H9 (cell line): ENCODE measurements around the gene VPS16. TPM values are rescaled to one million over a fixed set of nuclear protein-coding genes. Genes with fewer than 3 reads are reported as not detected.

ENCODE experiments used
- DNase-seq: peaks from one replicate; pipeline ENCODE4 v3.0.0-alpha.2; 2017
- H2AFZ ChIP-seq: one replicate; pipeline ENCODE4 v1.6.1; 2013; ENCODE audit warnings: mild to moderate bottlenecking, low read length, control low read depth, moderate library complexity
- H2AK5ac ChIP-seq: 2 replicates; pipeline ENCODE4 v1.6.1; 2013; ENCODE audit warnings: low read length, control low read depth, mixed read lengths; ENCODE audit not compliant: insufficient read length
- H2BK120ac ChIP-seq: one replicate; pipeline ENCODE4 v1.6.1; 2013; ENCODE audit warnings: low read depth, mild to moderate bottlenecking, low read length, control low read depth, inconsistent platforms; ENCODE audit not compliant: poor library complexity, severe bottlenecking
- H2BK12ac ChIP-seq: 2 replicates; pipeline ENCODE4 v1.6.1; 2013; ENCODE audit warnings: low read length, control low read depth, mixed read lengths, low read depth; ENCODE audit not compliant: insufficient read length
- H2BK15ac ChIP-seq: 2 replicates; pipeline ENCODE4 v1.6.1; 2013; ENCODE audit warnings: low read depth, low read length, control low read depth
- H2BK20ac ChIP-seq: one replicate; pipeline ENCODE4 v1.6.1; 2013; ENCODE audit warnings: low read depth, mild to moderate bottlenecking, low read length, control low read depth, inconsistent platforms; ENCODE audit not compliant: poor library complexity, severe bottlenecking
- H2BK5ac ChIP-seq: 2 replicates; pipeline ENCODE4 v1.6.1; 2013; ENCODE audit warnings: low read length, control low read depth, mixed read lengths; ENCODE audit not compliant: insufficient read length
- H3K14ac ChIP-seq: 2 replicates; pipeline ENCODE4 v1.6.1; 2013; ENCODE audit warnings: low read length, control low read depth; ENCODE audit not compliant: insufficient read depth
- H3K18ac ChIP-seq: 2 replicates; pipeline ENCODE4 v1.6.1; 2013; ENCODE audit warnings: low read depth, mild to moderate bottlenecking, mixed read lengths, low read length, control low read depth; ENCODE audit not compliant: insufficient read length
- H3K23ac ChIP-seq: 2 replicates; pipeline ENCODE4 v1.6.1; 2013; ENCODE audit warnings: low read length, control low read depth, mixed read lengths, low read depth; ENCODE audit not compliant: insufficient read length
- H3K23me2 ChIP-seq: 2 replicates; pipeline ENCODE4 v1.6.1; 2013; ENCODE audit warnings: low read depth, mild to moderate bottlenecking, mixed read lengths, low read length, control low read depth; ENCODE audit not compliant: insufficient read length, poor library complexity, severe bottlenecking
- H3K27ac ChIP-seq: 2 replicates; pipeline ENCODE4 v1.5.1; 2013; ENCODE audit warnings: low read length, control low read depth, mixed read lengths, low read depth; ENCODE audit not compliant: insufficient read length
- H3K27me3 ChIP-seq: 2 replicates; pipeline ENCODE4 v1.6.1; 2013; ENCODE audit warnings: low read length, control low read depth, inconsistent platforms; ENCODE audit not compliant: insufficient read depth
- H3K4ac ChIP-seq: 2 replicates; pipeline ENCODE4 v1.6.1; 2013; ENCODE audit warnings: low read depth, mild to moderate bottlenecking, control low read depth, inconsistent platforms, low read length, moderate library complexity
- H3K4me1 ChIP-seq: 2 replicates; pipeline ENCODE4 v1.6.1; 2013; ENCODE audit warnings: low read length, control low read depth, inconsistent platforms; ENCODE audit not compliant: insufficient read depth
- H3K4me2 ChIP-seq: 2 replicates; pipeline ENCODE4 v1.6.1; 2013; ENCODE audit warnings: low read length, control low read depth, mixed read lengths; ENCODE audit not compliant: insufficient read length, insufficient read depth
- H3K56ac ChIP-seq: 2 replicates; pipeline ENCODE4 v1.6.1; 2013; ENCODE audit warnings: low read depth, mild to moderate bottlenecking, mixed read lengths, low read length, control low read depth; ENCODE audit not compliant: insufficient read length
- H3K79me1 ChIP-seq: 2 replicates; pipeline ENCODE4 v1.6.1; 2013; ENCODE audit warnings: low read depth, mild to moderate bottlenecking, moderate library complexity, low read length, control low read depth, inconsistent platforms; ENCODE audit not compliant: insufficient read depth, poor library complexity, severe bottlenecking
- H3K79me2 ChIP-seq: 2 replicates; pipeline ENCODE4 v1.6.1; 2013; ENCODE audit warnings: low read length, control low read depth, inconsistent platforms; ENCODE audit not compliant: insufficient read depth
- H3K9ac ChIP-seq: 2 replicates; pipeline ENCODE4 v1.6.1; 2013; ENCODE audit warnings: low read length, control low read depth, mixed read lengths; ENCODE audit not compliant: insufficient read length; ENCODE audit errors: extremely low read depth
- H3K9me3 ChIP-seq: one replicate; pipeline ENCODE4 v1.6.1; 2013; ENCODE audit warnings: low read depth, low read length, inconsistent platforms; ENCODE audit not compliant: control insufficient read depth
- H3T11ph ChIP-seq: one replicate; pipeline ENCODE4 v1.6.1; 2013; ENCODE audit warnings: mild to moderate bottlenecking, low read length, control low read depth, inconsistent platforms
- H4K20me1 ChIP-seq: one replicate; pipeline ENCODE4 v1.6.1; 2013; ENCODE audit not compliant: control insufficient read depth, insufficient read length, insufficient read depth
- H4K5ac ChIP-seq: 2 replicates; pipeline ENCODE4 v1.6.1; 2013; ENCODE audit warnings: low read depth, mild to moderate bottlenecking, mixed read lengths, low read length, control low read depth; ENCODE audit not compliant: insufficient read length
- H4K8ac ChIP-seq: replicated peaks from 2 replicates; pipeline ENCODE4 v1.6.1; 2013; ENCODE audit warnings: low read length, control low read depth, mixed read lengths, low read depth; ENCODE audit not compliant: insufficient read length
- H4K91ac ChIP-seq: 2 replicates; pipeline ENCODE4 v1.6.1; 2013; ENCODE audit warnings: low read depth, mild to moderate bottlenecking, moderate library complexity, mixed read lengths, low read length, control low read depth; ENCODE audit not compliant: insufficient read length
- H3K27ac Mint-ChIP-seq, 3 experiments: 2 replicates in 2 of 3; 3 replicates in 1 of 3; pipeline ENCODE4 v1.8.0; 2020 to 2021; ENCODE audit warnings: mixed read lengths in 3 of 3, mild to moderate bottlenecking in 1 of 3, moderate library complexity in 1 of 3
- H3K27me3 Mint-ChIP-seq: 2 replicates; pipeline ENCODE4 v1.8.0; 2021; ENCODE audit warnings: low read depth, mild to moderate bottlenecking, moderate library complexity, mixed read lengths
- H3K36me3 Mint-ChIP-seq, 3 experiments: 2 replicates in 2 of 3; 3 replicates in 1 of 3; pipeline ENCODE4 v1.8.0; 2020 to 2021; ENCODE audit warnings: low read depth in 3 of 3, mixed read lengths in 3 of 3; ENCODE audit not compliant: insufficient read depth in 1 of 3
- H3K4me1 Mint-ChIP-seq, 2 experiments: 2 replicates each; pipeline ENCODE4 v1.8.0; 2020; ENCODE audit warnings: mixed read lengths in 2 of 2
- H3K4me3 Mint-ChIP-seq, 2 experiments: 2 replicates in 1 of 2; 3 replicates in 1 of 2; pipeline ENCODE4 v1.8.0; 2020 to 2021; ENCODE audit warnings: mild to moderate bottlenecking in 2 of 2, mixed read lengths in 2 of 2, moderate library complexity in 1 of 2
- H3K9me3 Mint-ChIP-seq, 2 experiments: 2 replicates in 1 of 2; 3 replicates in 1 of 2; pipeline ENCODE4 v1.8.0; 2020; ENCODE audit warnings: mild to moderate bottlenecking in 2 of 2, mixed read lengths in 2 of 2, moderate library complexity in 1 of 2
- WGBS: extraction: QIAGEN DNeasy Blood & Tissue Kit; methylation state at CpG from one replicate; pipeline ENCODE4 v1.1.7; 2013; ENCODE audit warnings: missing lambda C conversion rate, low lambda C conversion rate, mixed read lengths; ENCODE audit not compliant: insufficient read length; ENCODE audit errors: extremely low coverage; 5-methylcytosine and 5-hydroxymethylcytosine counted together
- total RNA-seq: library from RNA; stranded (reverse); gene quantifications from 2 replicates; pipeline ENCODE4 v1.2.1, GENCODE V29; 2021
- TF ChIP-seq, protein P1 (sequence below): fragments of 200-600 bp; sonication (generic); conservative IDR thresholded peaks from 3 replicates; pipeline ENCODE4 v1.8.0; 2021; ENCODE audit warnings: antibody characterized with exemption, mild to moderate bottlenecking

Gene VPS16
- total RNA-seq, 1 experiment from 2014 or later, result 32.1 TPM

DNA sequence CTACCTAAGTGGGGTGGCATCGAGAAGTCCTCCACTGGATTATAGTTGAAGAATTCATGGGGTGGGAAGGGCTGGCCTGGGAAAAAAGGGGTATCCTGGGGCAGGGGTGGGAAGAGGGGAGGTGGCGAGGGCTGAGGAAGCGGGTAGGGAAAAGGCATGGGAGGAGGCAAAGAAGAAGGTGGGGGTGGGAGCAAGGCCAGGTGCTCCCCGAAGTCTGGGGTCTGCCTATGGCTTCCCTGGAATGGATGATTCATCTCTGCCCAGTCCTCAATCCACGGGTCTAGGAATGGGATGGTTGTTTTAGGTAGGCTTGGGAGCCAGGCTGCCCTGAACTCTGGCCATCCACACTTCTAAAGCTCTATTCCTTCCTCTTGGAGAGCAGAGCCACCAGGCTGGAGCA is 4.5 kb upstream of the VPS16 start:
- Histone ChIP-seq H2AFZ (no peak overlapping the region), H3K4ac (no peak overlapping the region), H4K20me1 (no peaks in the 10 kb centered on the region), H4K8ac (no peak overlapping the region), H3K4me1 (no peaks in the 10 kb centered on the region), H3K79me2 (no peaks in the 10 kb centered on the region), H3K23me2 (peaks cover 3% of the 10 kb centered on the region), H3K23ac (no peak overlapping the region), H4K91ac (no peak overlapping the region), H4K5ac (no peak overlapping the region), H2BK120ac (no peak overlapping the region), H3K27ac (no peak overlapping the region), H2BK12ac (no peak overlapping the region), H3K79me1 (no peaks in the 10 kb centered on the region), H2AK5ac (no peak overlapping the region), H3K18ac (no peak overlapping the region), H3K14ac (no peak overlapping the region), H3K9ac (no peak overlapping the region), H3K27me3 (peaks cover 7% of the 10 kb centered on the region; the same call in 1 of the 2 replicates), H2BK5ac (no peak overlapping the region), H3K56ac (no peak overlapping the region), H3K9me3 (no peaks in the 10 kb centered on the region), H3T11ph (no peak overlapping the region), H3K4me2 (no peak overlapping the region), H2BK15ac (no peak overlapping the region), H2BK20ac (no peak overlapping the region)
- TF ChIP-seq, protein P1, sequence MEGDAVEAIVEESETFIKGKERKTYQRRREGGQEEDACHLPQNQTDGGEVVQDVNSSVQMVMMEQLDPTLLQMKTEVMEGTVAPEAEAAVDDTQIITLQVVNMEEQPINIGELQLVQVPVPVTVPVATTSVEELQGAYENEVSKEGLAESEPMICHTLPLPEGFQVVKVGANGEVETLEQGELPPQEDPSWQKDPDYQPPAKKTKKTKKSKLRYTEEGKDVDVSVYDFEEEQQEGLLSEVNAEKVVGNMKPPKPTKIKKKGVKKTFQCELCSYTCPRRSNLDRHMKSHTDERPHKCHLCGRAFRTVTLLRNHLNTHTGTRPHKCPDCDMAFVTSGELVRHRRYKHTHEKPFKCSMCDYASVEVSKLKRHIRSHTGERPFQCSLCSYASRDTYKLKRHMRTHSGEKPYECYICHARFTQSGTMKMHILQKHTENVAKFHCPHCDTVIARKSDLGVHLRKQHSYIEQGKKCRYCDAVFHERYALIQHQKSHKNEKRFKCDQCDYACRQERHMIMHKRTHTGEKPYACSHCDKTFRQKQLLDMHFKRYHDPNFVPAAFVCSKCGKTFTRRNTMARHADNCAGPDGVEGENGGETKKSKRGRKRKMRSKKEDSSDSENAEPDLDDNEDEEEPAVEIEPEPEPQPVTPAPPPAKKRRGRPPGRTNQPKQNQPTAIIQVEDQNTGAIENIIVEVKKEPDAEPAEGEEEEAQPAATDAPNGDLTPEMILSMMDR, result no peak
- WGBS, result no CpG with 5 or more reads among the region's 5 CpGs
- Mint-ChIP-seq H3K4me1 (peaks cover 3 to 7% of the 10 kb centered on the region in 2 experiments; a peak in 3 of 4 replicates), H3K4me3 (no peak overlapping the region; a peak in 1 of 5 replicates), H3K36me3 (peaks cover 3 to 27% (median 23%) of the 10 kb centered on the region in 3 experiments), H3K9me3 (peaks cover 0 to 4% of the 10 kb centered on the region in 2 experiments; a peak in 1 of 5 replicates), H3K27me3 (peaks cover 12% of the 10 kb centered on the region), H3K27ac (no peak overlapping the region)
- DNase-seq, result no peak
